ENCODE data around the gene GYS1.
A peak's percentile ranks its signal among the peaks of the same experiment; 100 is the strongest.

Gene GYS1

DNA sequence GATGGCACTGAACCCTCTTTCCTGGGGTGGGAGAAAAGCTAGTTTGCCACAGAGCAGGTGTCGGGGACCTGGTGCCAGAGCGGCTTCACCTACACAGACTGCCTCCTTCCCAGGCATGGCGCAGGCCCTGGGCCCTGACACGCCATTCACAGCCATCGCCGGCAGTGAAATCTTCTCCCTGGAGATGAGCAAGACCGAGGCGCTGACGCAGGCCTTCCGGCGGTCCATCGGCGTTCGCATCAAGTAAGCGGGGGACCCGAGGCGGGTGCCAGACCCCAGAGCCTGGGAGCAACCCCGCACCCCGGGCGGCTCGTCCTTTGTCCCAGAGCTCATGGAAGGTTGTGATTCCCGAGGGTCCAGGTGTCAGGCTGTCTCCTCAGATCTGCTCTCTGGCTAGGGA lies 13.8 kb upstream of the GYS1 start (continued):
- TF ChIP-seq ZNF391 (tag by site-specific recombination; IDR thresholded peaks at IDR 0.05; ENCODE audit: borderline replicate concordance, low read depth) = no peak

DNA sequence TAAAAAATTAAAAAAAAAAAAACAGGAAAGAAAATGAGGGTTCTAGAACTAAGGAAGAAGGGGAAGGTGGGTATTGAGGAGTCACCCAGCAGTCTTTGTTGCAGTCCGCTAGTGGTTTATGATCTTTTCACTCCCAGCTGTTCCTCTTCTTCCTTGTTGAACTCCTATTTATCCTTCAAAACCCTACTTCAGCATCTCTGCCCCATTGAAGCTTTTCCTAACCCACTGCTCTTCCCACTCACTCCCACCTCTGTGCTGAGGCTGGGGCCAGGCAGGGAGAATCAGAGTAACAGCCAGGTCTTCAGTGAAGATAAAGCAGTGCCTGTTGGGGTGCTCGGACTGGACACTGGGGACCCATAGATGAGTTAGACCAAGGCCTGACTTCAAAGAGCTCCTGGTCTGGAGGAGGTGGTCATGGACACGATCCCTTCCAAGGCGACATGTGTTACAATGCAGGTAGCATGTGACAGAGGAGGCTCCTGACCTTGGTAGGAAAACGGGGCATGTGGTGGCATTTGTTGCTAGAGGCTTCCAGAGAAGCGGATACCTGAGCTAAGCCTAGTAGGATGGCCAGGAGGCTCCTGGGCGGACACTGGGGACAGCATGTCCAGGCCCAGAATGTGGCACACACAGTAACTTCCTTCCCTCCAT lies 12.0 kb upstream of the GYS1 start:
- POLR2A ChIA-PET = interaction anchor here (0.7 kb wide), 2 partner anchors 105 to 140 kb away, joined by 3 to 4 read pairs; no protein-coding TSS in a partner anchor

DNA sequence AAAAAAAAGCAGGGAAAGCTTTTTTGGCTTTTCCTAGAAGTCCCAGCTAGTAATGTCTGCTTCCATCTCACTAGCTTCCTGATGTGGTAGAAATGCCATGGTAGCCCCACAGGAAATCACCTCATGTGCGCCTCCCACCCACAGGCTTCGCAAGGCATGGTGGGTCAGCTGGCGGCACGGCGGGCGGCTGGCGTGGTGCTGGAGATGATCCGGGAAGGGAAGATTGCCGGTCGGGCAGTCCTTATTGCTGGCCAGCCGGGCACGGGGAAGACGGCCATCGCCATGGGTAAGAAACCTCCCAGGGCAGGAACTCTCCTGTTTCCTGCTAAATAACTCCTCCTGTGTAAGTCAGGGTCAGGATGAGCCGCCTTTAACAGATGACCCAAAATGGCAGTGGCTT lies 11.0 kb upstream of the GYS1 start:
- no peaks in the 10 kb centered on the region for H3K4me1 ChIP-seq (ENCODE audit: control insufficient read depth, insufficient read depth, low read length)
- POLR2A ChIA-PET = no interaction called here
- H3K27ac ChIP-seq (ENCODE audit: extremely low read depth, low read depth, low read length) = no peak overlapping the region
- no peak overlapping the region for H3K4me3 ChIP-seq (ENCODE audit: low read depth, low read length)
- CTCF ChIA-PET = interaction anchor here (1.0 to 3.2 kb wide), 3 partner anchors 11 to 102 kb away, joined by 4 to 23 read pairs (median 9); partner anchors contain the start of genes GYS1 and RUVBL2
- TF ChIP-seq ZBTB10 (tag by site-specific recombination; IDR thresholded peaks at IDR 0.05) = no peak
- no peak for TF ChIP-seq ZNF24 (tag by site-specific recombination; IDR thresholded peaks at IDR 0.05)
- no peak for TF ChIP-seq ZBTB48 (tag by site-specific recombination; IDR thresholded peaks at IDR 0.05)
- TF ChIP-seq ZBTB20 (tag by site-specific recombination; IDR thresholded peaks at IDR 0.05) = no peak
- no peak for TF ChIP-seq ZNF626 (tag by site-specific recombination; IDR thresholded peaks at IDR 0.05)
- no peak for TF ChIP-seq ZSCAN23 (tag by site-specific recombination; IDR thresholded peaks at IDR 0.05)
- TF ChIP-seq ZNF624 (tag by site-specific recombination; IDR thresholded peaks at IDR 0.05) = no peak
- peaks cover 65 to 71% of the 10 kb centered on the region in 2 experiments for H3K36me3 ChIP-seq (ENCODE audit: control insufficient read depth in 2 of 2, insufficient read depth in 1 of 2, low read length in 2 of 2)
- H3K9me3 ChIP-seq (ENCODE audit: control insufficient read depth, insufficient read depth, low read depth, low read length) = no peaks in the 10 kb centered on the region

More for the DNA sequence above, 12.0 kb upstream of the GYS1 start:
- Histone ChIP-seq H3K4me3 (ENCODE audit: low read depth, low read length) (no peak overlapping the region), H3K9me3 (ENCODE audit: control insufficient read depth, insufficient read depth, low read depth, low read length) (no peaks in the 10 kb centered on the region), H3K4me1 (ENCODE audit: control insufficient read depth, insufficient read depth, low read length) (no peaks in the 10 kb centered on the region), H3K27ac (ENCODE audit: extremely low read depth, low read depth, low read length) (no peak overlapping the region), H3K36me3 (ENCODE audit: control insufficient read depth in 2 of 2, insufficient read depth in 1 of 2, low read length in 2 of 2) (peaks cover 64 to 70% of the 10 kb centered on the region in 2 experiments)
- TF ChIP-seq ZNF704 (tag by site-specific recombination; IDR thresholded peaks at IDR 0.05) = no peak
- TF ChIP-seq ZFHX2 (tag by site-specific recombination; conservative IDR thresholded peaks at IDR 0.05) = peak; percentile 44
- TF ChIP-seq ZNF248 (tag by site-specific recombination; IDR thresholded peaks at IDR 0.05) = no peak
- TF ChIP-seq EGR2 (tag by site-specific recombination; IDR thresholded peaks at IDR 0.05; ENCODE audit: low read depth) = peak; percentile 39; the same call in 1 of the 2 replicates
- TF ChIP-seq ZFP3 (tag by site-specific recombination; IDR thresholded peaks at IDR 0.05; ENCODE audit: low read depth) = peak; percentile 91
- 0 out of 2 replicates have a peak, but pooled peaks have one; percentile 33 for TF ChIP-seq ZNF341 (tag by site-specific recombination; IDR thresholded peaks at IDR 0.05; ENCODE audit: low read depth)
- CTCF ChIA-PET = interaction anchor here (0.6 to 3.2 kb wide), 5 partner anchors 12 to 101 kb away, joined by 3 to 23 read pairs (median 4); partner anchors contain the start of genes GYS1 and RUVBL2

Measured in HEK293 (cell line).